ENCODE data around the gene CARD19. TPM values are rescaled to one million over a fixed set of nuclear protein-coding genes. Genes with fewer than 3 reads are reported as not detected.
A peak's percentile ranks its signal among the peaks of the same experiment; 100 is the strongest.

Gene CARD19
- total RNA-seq, 1 donor from 2014 or later: 35.8 TPM

DNA sequence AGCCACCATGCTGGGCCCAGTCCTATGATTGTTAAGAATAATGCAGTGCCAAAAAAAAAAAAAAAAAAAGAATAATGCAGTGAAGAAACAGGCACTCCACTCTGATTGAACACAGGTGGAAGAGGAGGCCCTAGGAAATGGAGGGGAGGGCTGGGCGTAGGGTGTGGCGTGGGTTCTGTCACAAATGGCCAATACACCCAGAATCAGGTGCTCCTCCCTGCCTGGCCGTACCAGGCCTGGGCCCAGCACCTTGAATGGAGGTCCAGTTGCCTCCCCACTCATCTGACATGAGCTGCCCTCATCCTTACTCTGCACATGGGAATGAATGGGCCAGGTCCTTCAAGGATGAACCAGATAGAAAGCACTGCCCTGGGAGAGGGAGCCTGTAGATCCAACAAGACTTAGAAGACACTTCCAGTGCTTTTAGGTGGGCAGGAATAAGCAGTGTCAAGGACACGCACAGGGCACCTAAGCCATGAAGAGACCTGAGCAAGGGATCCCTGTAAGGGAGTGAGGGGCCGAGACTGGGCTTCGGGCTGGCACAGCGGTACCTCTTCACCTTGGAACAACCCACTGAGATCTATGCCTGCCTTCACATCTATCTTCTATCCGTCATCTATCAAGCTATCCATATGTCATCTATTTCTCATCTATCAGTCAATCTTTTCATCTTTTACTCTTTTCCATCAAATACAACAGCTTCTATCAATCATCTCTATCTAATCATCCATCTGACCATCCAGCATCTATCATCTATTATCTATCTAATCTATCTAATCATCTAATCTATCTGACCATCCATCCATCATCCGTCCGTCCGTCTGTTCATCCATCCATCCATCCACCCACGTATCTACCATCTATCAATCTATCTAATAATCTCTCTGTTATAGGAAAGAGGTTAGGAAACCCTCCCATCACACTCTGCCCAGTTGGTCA, 22.2 kb downstream of the CARD19 start:
- H3K4me1 Mint-ChIP-seq (ENCODE audit: unreplicated experiment): peaks cover 8% of the 10 kb centered on the region
- DNase-seq (ENCODE audit: extremely low spot score, unreplicated experiment): no peak
- peaks cover under 1% of the 10 kb centered on the region for H3K36me3 Mint-ChIP-seq (ENCODE audit: unreplicated experiment)
- no peaks in the 10 kb centered on the region for H3K9me3 Mint-ChIP-seq (ENCODE audit: unreplicated experiment)
- TF ChIP-seq, protein P1, sequence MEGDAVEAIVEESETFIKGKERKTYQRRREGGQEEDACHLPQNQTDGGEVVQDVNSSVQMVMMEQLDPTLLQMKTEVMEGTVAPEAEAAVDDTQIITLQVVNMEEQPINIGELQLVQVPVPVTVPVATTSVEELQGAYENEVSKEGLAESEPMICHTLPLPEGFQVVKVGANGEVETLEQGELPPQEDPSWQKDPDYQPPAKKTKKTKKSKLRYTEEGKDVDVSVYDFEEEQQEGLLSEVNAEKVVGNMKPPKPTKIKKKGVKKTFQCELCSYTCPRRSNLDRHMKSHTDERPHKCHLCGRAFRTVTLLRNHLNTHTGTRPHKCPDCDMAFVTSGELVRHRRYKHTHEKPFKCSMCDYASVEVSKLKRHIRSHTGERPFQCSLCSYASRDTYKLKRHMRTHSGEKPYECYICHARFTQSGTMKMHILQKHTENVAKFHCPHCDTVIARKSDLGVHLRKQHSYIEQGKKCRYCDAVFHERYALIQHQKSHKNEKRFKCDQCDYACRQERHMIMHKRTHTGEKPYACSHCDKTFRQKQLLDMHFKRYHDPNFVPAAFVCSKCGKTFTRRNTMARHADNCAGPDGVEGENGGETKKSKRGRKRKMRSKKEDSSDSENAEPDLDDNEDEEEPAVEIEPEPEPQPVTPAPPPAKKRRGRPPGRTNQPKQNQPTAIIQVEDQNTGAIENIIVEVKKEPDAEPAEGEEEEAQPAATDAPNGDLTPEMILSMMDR (IDR thresholded peaks at IDR 0.05): no peak
- H3K4me3 Mint-ChIP-seq (ENCODE audit: unreplicated experiment): no peak overlapping the region
- no peaks in the 10 kb centered on the region for H3K27me3 Mint-ChIP-seq (ENCODE audit: unreplicated experiment)
- H3K27ac Mint-ChIP-seq (ENCODE audit: unreplicated experiment): no peak overlapping the region

DNA sequence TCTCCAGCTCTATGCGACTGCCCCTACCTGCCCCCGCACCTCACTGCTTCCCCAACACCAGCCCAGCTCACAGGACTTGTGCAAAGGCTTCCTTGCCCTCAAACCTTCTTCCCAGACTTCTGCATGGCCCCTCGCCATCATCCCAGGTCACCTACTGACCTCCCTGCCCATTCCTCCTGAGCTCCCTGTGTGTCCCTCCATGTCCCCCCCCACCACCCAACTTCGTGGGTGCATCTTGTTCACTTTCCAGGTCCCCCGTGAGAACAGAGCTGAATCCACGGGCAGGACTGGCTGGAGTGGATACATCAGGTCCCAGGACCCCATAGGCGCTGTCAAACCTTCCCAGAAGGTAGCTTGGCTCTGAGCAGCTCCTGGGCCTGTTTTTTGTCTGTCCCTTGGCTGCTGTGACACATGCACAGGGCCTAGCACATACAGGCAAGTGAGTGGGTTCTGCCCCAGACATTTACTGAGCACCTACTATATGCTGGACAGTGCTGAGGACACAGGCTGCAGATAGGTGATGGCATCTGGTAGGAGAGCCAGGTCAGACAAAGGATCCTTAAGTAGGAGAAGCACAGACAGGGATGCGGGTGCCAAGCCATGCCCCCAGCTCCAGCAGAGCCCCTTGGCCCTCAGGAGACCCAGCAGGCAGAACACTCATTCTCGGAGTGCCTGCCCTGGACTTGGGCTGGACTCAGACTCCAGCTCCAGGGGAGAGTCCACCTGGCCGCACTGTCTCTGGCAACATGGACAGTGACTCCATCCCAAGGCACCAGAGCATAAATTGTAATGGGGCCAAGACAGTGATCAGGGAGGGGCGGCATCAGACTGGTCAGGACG, 23.1 kb downstream of the CARD19 start:
- Mint-ChIP-seq H3K27me3 (ENCODE audit: unreplicated experiment) (no peaks in the 10 kb centered on the region), H3K36me3 (ENCODE audit: unreplicated experiment) (peaks cover 2% of the 10 kb centered on the region), H3K27ac (ENCODE audit: unreplicated experiment) (no peak overlapping the region), H3K9me3 (ENCODE audit: unreplicated experiment) (no peaks in the 10 kb centered on the region), H3K4me3 (ENCODE audit: unreplicated experiment) (no peak overlapping the region), H3K4me1 (ENCODE audit: unreplicated experiment) (peaks cover 8% of the 10 kb centered on the region)
- TF ChIP-seq, protein P1 (IDR thresholded peaks at IDR 0.05): no peak
- DNase-seq (ENCODE audit: extremely low spot score, unreplicated experiment): no peak

DNA sequence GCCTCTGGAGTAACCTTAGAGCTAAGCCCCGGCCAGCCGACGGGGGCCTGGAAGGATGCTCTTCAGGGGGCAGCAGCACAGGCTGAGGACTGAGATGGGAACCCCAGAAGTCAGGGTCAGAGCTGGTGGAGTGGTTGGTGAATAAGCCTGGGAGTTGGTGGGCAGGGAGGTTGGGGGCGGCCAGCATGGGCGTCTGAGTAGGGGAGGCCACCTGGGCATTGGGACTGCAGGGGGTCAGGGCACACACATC, 23.6 kb downstream of the CARD19 start:
- Mint-ChIP-seq H3K4me1 (ENCODE audit: unreplicated experiment) (peaks cover 8% of the 10 kb centered on the region), H3K4me3 (ENCODE audit: unreplicated experiment) (no peak overlapping the region), H3K27ac (ENCODE audit: unreplicated experiment) (peak overlapping the region; percentile 18), H3K9me3 (ENCODE audit: unreplicated experiment) (no peaks in the 10 kb centered on the region), H3K36me3 (ENCODE audit: unreplicated experiment) (peaks cover 2% of the 10 kb centered on the region), H3K27me3 (ENCODE audit: unreplicated experiment) (no peaks in the 10 kb centered on the region)
- TF ChIP-seq, protein P1 (IDR thresholded peaks at IDR 0.05): no peak
- no peak for DNase-seq (ENCODE audit: extremely low spot score, unreplicated experiment)

DNA sequence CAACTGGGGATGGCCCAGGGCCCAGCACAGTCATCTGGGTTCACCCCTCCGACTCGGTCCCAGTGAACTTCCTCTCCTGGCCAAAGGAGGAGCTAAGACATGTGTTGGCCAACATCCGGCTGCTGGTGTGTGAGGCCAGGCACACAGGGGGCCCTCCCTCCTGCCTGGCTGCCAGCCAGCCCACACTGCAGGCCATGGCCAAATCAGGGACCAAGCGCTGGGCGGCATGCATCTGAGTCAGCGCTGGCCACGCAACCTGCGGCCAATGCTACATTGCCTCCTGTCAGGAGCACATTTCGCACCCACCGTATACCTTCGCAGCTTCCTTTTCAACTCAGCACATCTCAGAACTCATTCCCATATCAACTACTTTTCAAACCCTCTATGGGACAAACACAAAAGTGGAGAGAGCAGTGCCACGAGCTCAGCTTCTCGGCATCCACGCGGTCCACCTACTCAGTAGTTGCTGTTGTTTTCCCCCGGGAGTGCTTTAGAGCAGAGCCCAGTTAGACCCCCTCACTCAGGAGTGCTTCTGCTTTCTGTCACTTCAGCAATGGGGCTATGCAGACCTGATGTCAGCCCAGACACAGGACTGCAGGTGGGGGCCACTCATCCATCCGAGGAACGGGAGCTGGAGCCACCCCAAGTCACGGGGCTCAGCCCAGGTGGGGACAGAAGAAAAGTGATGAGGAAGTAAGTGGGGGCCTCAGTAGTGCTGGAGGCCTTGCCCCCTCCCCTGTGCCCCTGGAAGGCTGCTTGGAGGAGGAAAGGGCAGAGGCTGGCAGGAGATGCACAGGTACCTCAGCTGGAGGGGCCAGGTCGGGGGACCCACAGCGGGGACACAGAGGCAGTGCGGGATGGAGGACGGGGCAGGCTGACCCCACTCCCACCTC, 24.2 kb downstream of the CARD19 start:
- Mint-ChIP-seq H3K36me3 (ENCODE audit: unreplicated experiment) (peaks cover 5% of the 10 kb centered on the region), H3K4me3 (ENCODE audit: unreplicated experiment) (no peak overlapping the region), H3K27me3 (ENCODE audit: unreplicated experiment) (no peaks in the 10 kb centered on the region), H3K4me1 (ENCODE audit: unreplicated experiment) (peaks cover 8% of the 10 kb centered on the region), H3K27ac (ENCODE audit: unreplicated experiment) (peak overlapping the region; percentile 34), H3K9me3 (ENCODE audit: unreplicated experiment) (no peaks in the 10 kb centered on the region)
- DNase-seq (ENCODE audit: extremely low spot score, unreplicated experiment): no peak
- TF ChIP-seq, protein P1 (IDR thresholded peaks at IDR 0.05): peak; percentile 27
